Esophagus (tissue), 2 donors: ENCODE measurements around the gene FBXL3. TPM values are rescaled to one million over a fixed set of nuclear protein-coding genes. Genes with fewer than 3 reads are reported as not detected.
A peak's percentile ranks its signal among the peaks of the same experiment; 100 is the strongest.

Experiments
- H3K27ac ChIP-seq, 2 donors: one replicate each; pipeline ENCODE4 v1.5.1; 2013; ENCODE audit warnings: low read depth in 2 of 2, mild to moderate bottlenecking in 2 of 2, inconsistent platforms in 1 of 2, low read length in 1 of 2, moderate library complexity in 1 of 2
- H3K27me3 ChIP-seq, 2 donors: one replicate each; pipeline ENCODE4 v1.6.1; 2013; ENCODE audit warnings: low read length in 2 of 2, control low read depth in 1 of 2, mild to moderate bottlenecking in 1 of 2; ENCODE audit not compliant: insufficient read depth in 2 of 2, control insufficient read depth in 1 of 2
- H3K36me3 ChIP-seq, 2 donors: one replicate each; pipeline ENCODE4 v1.6.1; 2013; ENCODE audit warnings: low read length in 1 of 2; ENCODE audit not compliant: control insufficient read depth in 2 of 2, insufficient read depth in 2 of 2
- H3K4me1 ChIP-seq, 2 donors: one replicate each; pipeline ENCODE4 v1.6.1; 2013; ENCODE audit warnings: low read length in 1 of 2; ENCODE audit not compliant: control insufficient read depth in 2 of 2, insufficient read depth in 2 of 2
- H3K4me3 ChIP-seq, 2 donors: one replicate each; pipeline ENCODE4 v1.5.1; 2013; ENCODE audit warnings: low read length in 2 of 2, mild to moderate bottlenecking in 2 of 2, low read depth in 1 of 2, moderate library complexity in 1 of 2
- H3K9me3 ChIP-seq, 2 donors: one replicate each; pipeline ENCODE4 v1.6.1; 2013; ENCODE audit warnings: mild to moderate bottlenecking in 2 of 2, low read depth in 1 of 2, low read length in 1 of 2, moderate library complexity in 1 of 2; ENCODE audit not compliant: control insufficient read depth in 2 of 2, insufficient read depth in 1 of 2
- WGBS, 2 donors: extraction: QIAGEN DNeasy Blood & Tissue Kit; methylation state at CpG; one replicate each; pipeline ENCODE4 v1.1.7; 2013; 5-methylcytosine and 5-hydroxymethylcytosine counted together
- polyA plus RNA-seq, 2 donors: library from polyadenylated mRNA; stranded (reverse); fragments of 200-250 nt; gene quantifications; one replicate each; pipeline ENCODE4 v1.2.3, GENCODE V29; 2013
- donor health status: healthy with polysubstance abuse.
- donor health status: Bipolar disorder and iron deficiency.

Gene FBXL3
- polyA plus RNA-seq, 2 donors = 11.5 to 17.9 TPM

DNA sequence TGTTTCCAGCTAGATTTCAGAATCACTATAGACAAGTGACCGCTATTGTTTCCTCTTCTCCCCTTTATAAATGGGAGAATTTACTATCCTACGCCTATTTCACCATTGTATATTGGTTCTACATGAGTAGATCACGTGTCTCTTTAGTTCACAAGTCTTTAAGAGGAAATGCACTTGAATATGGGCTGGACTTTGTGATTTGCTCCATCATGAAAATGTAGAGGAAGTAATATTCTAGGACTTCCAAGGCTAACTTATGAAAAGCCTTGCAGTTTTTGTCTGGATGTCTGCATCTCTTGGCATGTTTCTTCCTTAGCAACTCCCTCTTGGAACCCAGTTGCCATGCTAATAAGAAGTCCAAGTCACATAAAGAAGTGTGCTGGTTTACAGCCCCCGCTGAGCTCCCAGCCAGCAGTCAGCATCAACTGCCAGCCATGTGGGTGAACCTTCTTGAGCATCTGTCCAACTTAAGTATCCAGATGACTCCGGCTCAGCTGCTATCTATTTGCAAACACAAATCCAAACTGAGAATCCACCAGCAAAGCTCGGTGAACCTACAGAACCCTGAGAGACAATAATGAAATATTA lies 4.8 kb upstream of the FBXL3 start:
- no peaks in the 10 kb centered on the region for H3K27me3 ChIP-seq
- 93 to 95% methylated on average over 6 of the region's 6 CpGs for WGBS, 2 donors
- H3K9me3 ChIP-seq = no peaks in the 10 kb centered on the region
- H3K4me1 ChIP-seq = no peaks in the 10 kb centered on the region
- H3K27ac ChIP-seq = no peak overlapping the region
- H3K4me3 ChIP-seq = no peak overlapping the region
- no peaks in the 10 kb centered on the region for H3K36me3 ChIP-seq

DNA sequence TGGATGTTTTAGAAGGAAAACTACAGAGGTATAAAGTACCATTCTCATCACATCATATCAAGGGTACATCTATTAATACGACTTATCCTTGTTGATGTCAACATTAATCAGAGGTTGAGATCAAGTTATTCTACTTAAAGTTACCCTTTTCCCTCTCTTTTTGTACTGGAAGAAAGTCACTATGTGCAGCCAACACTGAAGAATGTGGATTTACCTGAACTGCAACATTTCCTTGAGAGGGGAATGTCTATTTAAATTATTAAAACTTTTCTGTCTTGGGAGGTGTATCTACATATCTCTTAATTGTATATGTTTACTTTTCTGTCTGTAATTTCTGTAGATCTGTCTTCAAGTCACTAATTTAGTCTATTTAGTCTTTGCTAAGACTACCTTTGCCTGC lies 2.5 kb upstream of the FBXL3 start:
- Histone ChIP-seq H3K9me3 (no peaks in the 10 kb centered on the region), H3K4me1 (no peaks in the 10 kb centered on the region), H3K27me3 (no peaks in the 10 kb centered on the region), H3K4me3 (no peak overlapping the region), H3K36me3 (no peaks in the 10 kb centered on the region), H3K27ac (no peak overlapping the region)
- WGBS, 2 donors = 83 to 87% methylated on average over 1 of the region's 1 CpG

- H3K27me3 ChIP-seq = no peaks in the 10 kb centered on the region
- H3K9me3 ChIP-seq = no peaks in the 10 kb centered on the region
- H3K4me1 ChIP-seq = peaks cover 0 to under 1% of the 10 kb centered on the region in 2 donors
- 65 to 71% methylated on average over 5 of the region's 5 CpGs for WGBS, 2 donors
- H3K27ac ChIP-seq = no peak overlapping the region
- peak overlapping the region in 1 of 2 donors; percentile 95 for H3K4me3 ChIP-seq
- peaks cover 0 to under 1% of the 10 kb centered on the region in 2 donors for H3K36me3 ChIP-seq
Measured at GRCh38 chr13:77028202-77028601, 1.2 kb upstream of the FBXL3 start.

DNA sequence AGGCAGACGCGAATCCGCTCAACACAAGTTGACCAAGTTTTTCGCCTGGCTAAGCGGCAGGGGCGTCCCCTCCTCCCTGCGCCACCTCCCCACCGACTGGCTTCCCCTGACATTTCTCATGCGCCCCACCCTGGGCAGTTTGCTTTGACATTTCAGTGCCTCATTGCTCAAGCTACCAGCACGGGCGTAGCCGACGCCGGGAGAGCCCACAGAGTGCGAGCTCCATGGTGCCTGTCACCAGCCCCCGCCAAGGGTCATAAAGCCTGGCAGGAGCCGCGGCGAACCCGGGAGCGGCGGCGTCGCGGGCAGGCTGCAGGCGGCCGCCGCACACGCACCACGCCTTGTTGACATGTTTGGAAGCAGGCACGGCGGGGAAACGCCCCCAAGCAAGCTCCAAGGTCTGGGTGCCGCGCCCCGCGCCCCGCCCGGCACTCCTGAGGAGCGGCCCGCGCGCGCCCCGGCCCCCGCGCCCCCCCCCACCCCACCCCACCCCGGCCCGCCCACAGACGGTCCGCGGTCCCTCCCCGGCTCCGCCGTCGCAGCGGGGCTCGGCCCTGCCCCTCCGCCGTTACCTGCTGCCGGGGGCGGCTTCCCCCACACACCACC lies 601 bp downstream of the FBXL3 start:
- 0 to 1% methylated on average over 33 to 55 of the region's 62 CpGs for whole genome bisulfite sequencing, 2 donors
- H3K36me3 ChIP-seq = peaks cover 0 to 3% of the 10 kb centered on the region in 2 donors
- peak overlapping the region; percentile 81 to 95 for H3K4me3 ChIP-seq
- H3K27me3 ChIP-seq = no peaks in the 10 kb centered on the region
- H3K4me1 ChIP-seq = peaks cover 0 to 3% of the 10 kb centered on the region in 2 donors
- H3K9me3 ChIP-seq = no peaks in the 10 kb centered on the region
- H3K27ac ChIP-seq = peak overlapping the region; percentile 99

- peaks cover 0 to 3% of the 10 kb centered on the region in 2 donors for H3K36me3 ChIP-seq
- H3K27me3 ChIP-seq = no peaks in the 10 kb centered on the region
- H3K9me3 ChIP-seq = no peaks in the 10 kb centered on the region
- H3K4me1 ChIP-seq = peaks cover 0 to 3% of the 10 kb centered on the region in 2 donors
- peak overlapping the region in 1 of 2 donors; percentile 31 for H3K27ac ChIP-seq
- no peak overlapping the region for H3K4me3 ChIP-seq
- 42 to 53% methylated on average over 3 of the region's 3 CpGs for WGBS, 2 donors
Measured at GRCh38 chr13:77022341-77022740, 4.6 kb downstream of the FBXL3 start.

DNA sequence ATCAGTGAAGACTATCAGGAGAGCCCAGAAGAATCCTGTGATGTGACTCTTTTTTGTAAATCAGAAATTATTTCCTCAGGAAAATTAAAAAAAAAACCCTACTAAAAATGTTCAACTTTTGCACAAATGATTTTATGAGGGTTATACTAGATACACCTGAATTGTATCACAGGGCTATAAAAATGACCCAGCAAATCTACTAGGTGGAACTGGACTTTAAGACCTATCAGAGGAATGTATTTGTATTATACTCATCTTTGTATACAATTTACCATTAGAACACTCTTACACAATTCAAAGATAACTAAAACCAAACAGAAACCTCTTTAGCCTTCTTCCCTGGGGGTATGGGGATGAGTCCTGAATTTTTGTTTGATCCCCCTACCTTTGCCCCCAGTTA lies 7.2 kb downstream of the FBXL3 start:
- H3K36me3 ChIP-seq = peaks cover 0 to 3% of the 10 kb centered on the region in 2 donors
- no peak overlapping the region for H3K4me3 ChIP-seq
- H3K9me3 ChIP-seq = no peaks in the 10 kb centered on the region
- H3K27ac ChIP-seq = no peak overlapping the region
- no peaks in the 10 kb centered on the region for H3K27me3 ChIP-seq
- H3K4me1 ChIP-seq = peaks cover 0 to 3% of the 10 kb centered on the region in 2 donors

GRCh38 chr13:77016888-77017623 lies 9.9 kb downstream of the FBXL3 start:
- H3K4me1 ChIP-seq = no peaks in the 10 kb centered on the region
- no peaks in the 10 kb centered on the region for H3K9me3 ChIP-seq
- WGBS, 2 donors = 88% methylated on average over 6 of the region's 6 CpGs
- H3K27ac ChIP-seq = no peak overlapping the region
- H3K4me3 ChIP-seq = no peak overlapping the region
- no peaks in the 10 kb centered on the region for H3K27me3 ChIP-seq
- H3K36me3 ChIP-seq = peaks cover 7% of the 10 kb centered on the region in 2 donors

DNA sequence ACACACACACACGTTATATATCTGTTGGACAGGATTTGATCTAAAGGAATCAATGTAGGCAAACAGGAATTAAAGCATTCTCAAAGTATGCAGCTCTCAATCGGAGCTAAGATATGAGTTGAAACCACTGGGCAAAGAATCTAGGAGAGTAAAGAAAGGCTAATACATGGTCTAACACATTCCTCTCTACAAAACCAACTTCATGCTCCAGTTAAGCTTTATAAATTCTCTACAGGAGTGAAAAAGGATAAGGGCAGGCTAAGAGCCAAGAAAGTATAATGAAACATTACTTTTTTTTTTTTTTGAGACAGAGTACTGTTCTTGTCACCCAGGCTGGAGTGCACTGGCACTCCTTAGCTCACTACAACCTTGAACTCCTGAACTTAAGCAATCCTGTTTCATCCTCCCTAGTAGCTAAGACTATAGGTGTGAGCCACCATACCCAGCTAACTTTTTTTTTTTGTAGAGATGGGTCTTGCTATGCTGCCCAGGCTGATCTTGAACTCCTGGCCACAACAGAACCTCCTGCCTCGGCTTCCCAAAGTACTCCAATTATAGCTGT lies 10.6 kb downstream of the FBXL3 start:
- Histone ChIP-seq H3K27ac (peak overlapping the region in 1 of 2 donors; percentile 37), H3K27me3 (no peaks in the 10 kb centered on the region), H3K4me1 (no peaks in the 10 kb centered on the region), H3K4me3 (no peak overlapping the region), H3K36me3 (peaks cover 7% of the 10 kb centered on the region in 2 donors), H3K9me3 (no peaks in the 10 kb centered on the region)
- 67 to 68% methylated on average over 3 of the region's 3 CpGs for WGBS, 2 donors

GRCh38 chr13:77014906-77015685 lies 11.9 kb downstream of the FBXL3 start:
- Histone ChIP-seq H3K27ac (no peak overlapping the region), H3K27me3 (no peaks in the 10 kb centered on the region), H3K36me3 (peaks cover 13% of the 10 kb centered on the region in 2 donors), H3K4me1 (no peaks in the 10 kb centered on the region), H3K4me3 (no peak overlapping the region), H3K9me3 (no peaks in the 10 kb centered on the region)
- 87 to 94% methylated on average over 2 of the region's 2 CpGs for WGBS, 2 donors
